HS-27A (cell line): ENCODE data around the gene CD34.
A peak's percentile ranks its signal among the peaks of the same experiment; 100 is the strongest.
"Not testable (repeated sequence)": the region's sequence is repeated elsewhere in the genome, so short reads cannot be mapped to it uniquely, and the experiment has no call there.

ENCODE experiments used
- DNase-seq: peaks from one replicate; pipeline ENCODE4 v3.0.0-alpha.2; 2012; ENCODE audit warnings: low read depth, missing footprints

CD34 gene, protein sequence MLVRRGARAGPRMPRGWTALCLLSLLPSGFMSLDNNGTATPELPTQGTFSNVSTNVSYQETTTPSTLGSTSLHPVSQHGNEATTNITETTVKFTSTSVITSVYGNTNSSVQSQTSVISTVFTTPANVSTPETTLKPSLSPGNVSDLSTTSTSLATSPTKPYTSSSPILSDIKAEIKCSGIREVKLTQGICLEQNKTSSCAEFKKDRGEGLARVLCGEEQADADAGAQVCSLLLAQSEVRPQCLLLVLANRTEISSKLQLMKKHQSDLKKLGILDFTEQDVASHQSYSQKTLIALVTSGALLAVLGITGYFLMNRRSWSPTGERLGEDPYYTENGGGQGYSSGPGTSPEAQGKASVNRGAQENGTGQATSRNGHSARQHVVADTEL

GRCh38 chr1:207910591-207911354, at the start of gene CD34:
Gene CD34, minus strand, starts transcription at chr1:207911125. Its CDS starts 45 bp downstream, at chr1:207911080.
- DNase-seq = no peak

GRCh38 chr1:207960346-207960745, 49.4 kb upstream of the CD34 start:
- DNase-seq = no peak

DNA sequence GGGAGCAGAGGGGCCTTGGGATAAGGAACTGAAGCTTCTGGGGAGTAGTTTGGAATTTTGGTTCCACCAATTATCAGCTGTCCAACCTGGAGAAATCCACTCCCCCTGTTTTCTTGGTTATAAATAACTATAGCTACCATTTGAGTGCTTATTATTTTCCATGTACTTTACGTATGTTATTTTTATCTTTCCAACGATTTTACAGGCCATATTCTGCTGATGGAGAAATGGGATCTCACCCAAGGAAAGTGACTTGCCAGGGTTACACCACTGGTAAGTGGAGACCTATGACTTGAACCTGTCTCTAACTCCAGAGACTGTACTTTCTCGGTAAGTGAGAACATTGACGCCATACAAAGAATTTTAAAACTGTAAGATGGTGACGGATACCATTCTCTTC, 49.0 kb upstream of the CD34 start:
- DNase-seq = no peak

DNA sequence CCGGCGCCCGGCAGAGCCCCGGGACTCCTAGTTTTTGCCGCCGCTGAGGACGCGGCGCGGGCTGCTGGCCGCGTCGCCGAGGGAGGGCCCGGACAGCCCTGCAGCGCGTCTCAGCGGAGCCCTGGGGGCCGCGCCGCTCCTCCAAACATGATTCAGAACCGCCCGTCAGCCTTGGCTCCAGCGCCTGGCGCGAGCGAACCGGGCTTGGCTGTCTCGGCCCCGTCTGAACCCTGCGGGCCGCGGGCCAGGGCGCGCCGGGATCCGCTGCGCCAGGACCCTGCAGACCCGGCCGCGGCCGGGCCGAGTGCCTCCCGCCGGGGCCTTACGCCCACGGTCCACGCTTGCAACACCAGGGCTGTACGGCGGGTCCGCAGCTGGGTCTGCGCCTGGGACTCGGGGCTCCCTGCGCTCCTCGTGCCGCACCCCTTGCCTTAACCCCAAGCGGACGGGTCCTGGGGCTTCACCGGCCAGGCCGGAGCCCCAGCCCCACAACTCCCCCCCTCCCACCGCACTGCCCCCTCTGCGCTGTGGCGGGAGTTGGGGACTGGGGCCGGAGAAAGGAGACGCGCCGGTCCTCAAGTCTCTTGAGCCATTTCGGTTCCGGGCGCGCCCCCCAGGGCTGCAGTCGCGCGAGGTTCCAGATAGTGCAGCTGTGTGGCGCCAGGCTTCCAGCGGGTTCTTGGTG, 48.4 kb upstream of the CD34 start:
- no peak for DNase-seq

DNA sequence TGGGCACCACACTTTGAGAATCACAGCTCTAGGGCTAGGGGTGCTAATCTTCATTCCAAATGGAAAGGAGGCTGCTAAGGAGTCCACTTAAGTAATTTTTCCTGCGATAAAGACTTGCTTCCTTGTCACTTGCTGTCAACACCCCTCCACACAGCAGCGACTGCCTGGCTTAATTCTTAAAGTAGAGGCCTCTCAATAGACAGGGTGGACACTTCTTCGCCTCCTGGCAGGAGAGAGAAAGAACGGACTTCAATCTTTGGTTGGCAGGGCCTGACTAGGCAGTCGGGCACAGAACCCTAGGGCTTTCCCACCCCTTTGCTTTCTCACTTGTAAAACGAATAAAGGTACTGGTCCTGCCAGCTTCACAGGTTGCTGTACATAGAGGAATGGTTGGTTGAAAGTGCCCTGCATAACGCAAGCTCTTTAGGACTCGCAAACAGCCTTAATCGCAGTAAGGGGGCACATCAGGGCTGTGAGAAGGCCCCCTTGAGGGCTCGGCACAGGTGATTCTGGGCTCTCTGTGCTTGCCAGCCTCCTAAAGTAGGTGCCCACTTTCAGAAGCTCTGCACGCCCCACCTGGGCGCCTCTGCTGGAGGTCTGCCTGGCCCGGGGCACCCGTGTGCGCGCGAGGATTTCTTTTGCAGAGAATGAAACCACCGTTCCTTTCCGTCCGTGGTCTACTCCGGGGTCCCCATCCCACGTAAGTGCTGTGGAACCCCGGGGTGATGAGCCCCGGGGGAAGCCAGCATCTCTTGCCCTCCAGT, 47.6 kb upstream of the CD34 start:
- DNase-seq = no peak

DNA sequence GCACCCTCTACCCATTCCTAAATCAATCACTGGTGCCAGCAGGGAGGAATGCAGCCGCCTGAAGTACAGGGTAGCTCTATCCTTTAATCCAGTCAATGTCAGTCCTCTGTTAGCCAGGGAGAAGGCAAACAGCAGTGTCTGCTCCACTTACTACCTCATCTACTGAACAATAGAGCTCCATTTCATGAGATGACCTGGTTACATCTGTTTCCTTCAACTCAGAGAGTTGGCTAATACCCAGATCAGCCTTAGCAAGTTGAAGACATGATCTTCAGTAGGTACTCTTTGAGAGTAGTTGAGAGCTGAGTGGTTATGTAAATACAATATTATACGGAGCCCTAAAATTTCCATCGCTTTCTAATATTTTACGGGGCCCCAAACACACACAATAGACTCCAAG, 46.1 kb upstream of the CD34 start:
- no peak for DNase-seq

- no peak for DNase-seq
Observed at GRCh38 chr1:207954104-207954503, 43.2 kb upstream of the CD34 start.

GRCh38 chr1:207952617-207953542, 42.0 kb upstream of the CD34 start:
- no peak for DNase-seq

DNA sequence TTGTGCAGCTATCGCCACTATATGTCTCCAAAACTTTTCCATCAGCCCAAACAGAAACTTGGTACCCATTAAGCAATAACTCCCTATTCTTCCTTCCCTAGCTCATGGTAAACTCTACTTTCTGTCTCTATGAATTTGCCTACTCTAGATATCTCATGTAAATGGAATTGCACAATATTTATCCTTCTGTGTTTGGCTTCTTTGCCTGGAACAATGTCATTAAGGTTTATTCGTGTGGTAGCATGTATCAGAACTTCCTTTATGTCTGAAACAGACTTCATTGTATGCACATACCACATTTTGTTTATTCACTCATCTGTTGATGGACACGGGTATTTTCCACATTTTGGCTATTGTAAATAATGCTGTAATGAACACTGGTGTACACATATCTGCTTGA, 40.7 kb upstream of the CD34 start:
- DNase-seq = no peak

GRCh38 chr1:207950750-207951149, 39.8 kb upstream of the CD34 start:
- no peak for DNase-seq

DNA sequence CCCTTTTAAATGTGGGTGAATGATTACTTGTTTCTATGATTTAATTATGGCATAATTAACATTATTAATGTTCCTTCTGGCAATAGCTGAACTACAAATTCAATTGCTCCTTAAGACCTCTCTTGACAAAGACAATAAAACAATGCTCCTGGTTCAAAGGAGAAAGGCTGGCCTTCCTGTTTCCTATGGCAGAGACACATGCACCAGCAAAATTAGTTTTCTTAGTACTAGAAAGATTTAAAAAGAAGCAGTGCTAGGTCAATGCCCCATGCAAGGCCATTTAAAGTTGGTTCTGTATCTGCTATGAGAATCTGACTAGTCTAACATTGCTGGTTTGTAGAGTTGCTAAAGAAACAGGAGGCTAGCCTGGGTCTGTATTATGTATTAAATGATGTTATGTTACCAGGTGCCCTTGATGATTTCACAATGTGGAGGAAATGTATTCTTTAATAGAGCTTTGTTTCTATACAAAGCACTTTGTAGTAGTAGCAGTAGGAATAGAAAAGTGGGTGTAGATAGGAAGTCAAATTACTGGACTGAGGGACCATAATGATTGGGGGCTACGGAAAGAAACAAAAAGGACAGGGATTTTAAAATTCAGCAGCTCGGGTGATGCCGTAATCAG, 38.8 kb upstream of the CD34 start:
- no peak for DNase-seq

DNA sequence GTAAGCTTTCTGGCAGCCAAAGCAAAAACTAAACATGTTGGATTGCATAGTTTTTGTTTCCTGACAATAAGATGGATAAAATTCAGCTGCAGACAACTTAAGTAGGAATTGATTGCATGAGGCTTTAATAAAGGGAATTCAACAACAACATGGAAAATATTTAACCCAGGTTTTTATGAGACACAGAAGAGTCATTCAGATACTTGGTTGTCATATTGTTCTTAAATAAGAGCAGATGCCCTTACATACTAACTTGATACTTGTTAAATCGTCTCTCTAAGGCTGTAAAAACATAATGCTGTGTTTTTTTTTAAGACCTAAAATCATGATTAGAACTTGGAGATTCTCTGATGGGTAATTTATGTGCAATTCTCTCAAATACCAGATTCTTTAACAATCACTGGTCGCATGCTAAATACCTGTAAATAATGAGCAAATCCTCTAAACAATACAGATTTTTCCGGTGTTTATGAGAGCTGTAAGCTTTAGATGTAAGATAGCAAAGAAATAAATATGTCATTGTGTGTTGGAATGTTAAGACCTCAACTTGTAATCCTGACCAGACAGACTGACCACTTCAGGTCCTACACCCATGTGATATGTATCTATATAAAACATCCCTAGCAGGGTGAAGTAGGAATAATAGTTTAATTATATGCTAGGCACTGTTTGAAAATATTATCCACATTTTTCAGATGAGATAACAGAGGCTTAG, 37.8 kb upstream of the CD34 start:
- DNase-seq = no peak

DNA sequence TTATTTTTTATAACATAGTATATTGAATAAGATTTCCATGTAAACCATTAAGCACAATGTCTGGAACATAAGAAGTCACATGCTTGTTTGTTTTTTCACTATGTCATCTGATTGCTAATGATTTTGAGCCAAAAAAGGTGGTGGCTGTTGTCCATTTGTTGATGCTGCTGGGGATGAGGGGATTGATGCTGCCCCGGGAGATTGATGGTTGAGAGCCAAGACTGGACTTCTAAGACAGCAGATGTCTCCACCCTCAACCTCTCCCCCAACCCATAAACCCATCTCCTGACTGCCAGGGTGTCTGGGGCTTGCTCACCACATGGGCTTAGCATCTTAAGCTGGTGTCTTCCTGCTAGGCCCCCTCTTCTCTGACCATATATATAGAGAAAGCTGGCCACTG, 35.8 kb upstream of the CD34 start:
- DNase-seq = no peak

DNA sequence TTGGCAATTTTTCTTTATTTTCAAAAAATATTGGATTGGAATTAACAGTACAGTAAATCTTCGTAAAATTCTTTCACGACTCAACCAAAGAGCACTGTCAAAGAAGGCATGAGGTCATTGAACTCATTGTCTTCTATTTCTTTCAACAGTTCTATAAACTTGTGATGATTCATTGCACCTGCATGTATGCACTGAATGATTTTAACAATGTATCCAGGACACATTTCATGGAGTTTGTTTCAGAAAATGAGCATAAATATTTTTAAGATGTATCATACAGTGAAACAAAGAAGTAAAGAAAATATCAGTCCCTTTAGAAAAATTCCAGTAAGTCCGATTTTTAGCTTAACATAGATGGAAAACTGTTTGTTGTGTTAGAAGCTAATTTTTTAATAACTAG, 33.6 kb upstream of the CD34 start:
- DNase-seq = no peak

DNA sequence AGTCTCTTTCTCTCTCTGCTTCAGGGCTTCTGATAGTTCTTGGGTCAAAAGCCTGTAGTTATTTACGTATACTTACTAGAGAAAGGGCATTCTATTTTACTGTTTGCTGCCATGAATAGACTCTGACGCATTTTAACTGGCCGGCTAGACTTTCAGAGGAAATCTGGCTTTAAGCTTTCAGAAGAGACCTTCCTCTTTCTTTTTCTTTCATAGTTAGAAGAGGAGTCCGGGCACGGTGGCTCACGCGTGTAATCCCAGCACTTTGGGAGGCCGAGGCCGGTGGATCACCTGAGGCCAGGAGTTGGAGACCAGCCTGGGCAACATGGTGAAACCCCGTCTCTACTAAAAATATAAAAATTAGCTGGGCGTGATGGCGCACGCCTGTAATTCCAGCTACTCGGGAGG, 31.4 kb upstream of the CD34 start:
- not testable (repeated sequence) for DNase-seq

GRCh38 chr1:207941665-207942064, 30.7 kb upstream of the CD34 start:
- DNase-seq = no peak

- peak; percentile 39 for DNase-seq
Observed at GRCh38 chr1:207938016-207938415, 27.1 kb upstream of the CD34 start.

DNA sequence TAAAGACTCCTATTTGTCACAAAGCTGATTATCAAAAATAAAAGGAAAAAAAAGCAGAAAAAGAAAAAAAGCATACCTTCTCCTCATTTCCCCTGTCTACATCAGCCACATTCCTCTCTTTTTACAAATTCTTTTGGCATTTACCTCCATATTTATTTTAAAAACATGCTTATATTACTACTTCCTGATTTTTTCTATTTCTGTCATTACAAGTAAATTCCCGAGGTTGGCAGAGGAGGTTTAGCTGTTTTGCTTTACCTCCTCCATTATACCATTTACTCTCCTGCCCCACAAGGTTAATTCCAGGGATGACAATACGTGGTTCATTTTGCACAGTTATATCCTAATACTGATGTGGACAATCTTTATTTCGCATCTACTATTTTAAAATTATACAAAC, 26.3 kb upstream of the CD34 start:
- no peak for DNase-seq

GRCh38 chr1:207935166-207935583, 24.2 kb upstream of the CD34 start:
- no peak for DNase-seq
